Activated CD4-positive, alpha-beta T cell treated with anti-CD3 and anti-CD28 coated beads for 4 hours (primary cell): ENCODE measurements around the gene CCDC68.

Source experiments
- DNase-seq, 2 donors: peaks; one replicate each; pipeline ENCODE4 v3.0.0-alpha.2; 2020

The CCDC68 gene

DNA sequence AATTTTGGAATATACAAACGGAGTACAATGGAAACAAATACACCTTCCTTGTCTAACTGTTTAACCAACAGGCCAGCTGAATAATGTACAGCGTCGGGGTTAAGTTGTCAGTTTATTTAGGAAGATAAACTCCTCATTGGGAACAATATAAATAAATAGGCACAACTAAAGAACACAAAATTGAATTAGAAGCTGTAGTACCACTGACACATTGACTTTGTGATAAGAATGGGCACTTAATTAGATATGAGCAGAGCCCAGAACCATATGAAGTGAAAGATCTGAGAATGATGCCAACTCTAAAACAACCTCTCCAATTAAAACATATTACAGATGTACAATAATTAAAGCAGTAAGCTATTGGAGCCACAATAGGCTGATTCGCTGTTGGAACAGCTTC, 44.4 kb downstream of the CCDC68 start:
- DNase-seq: no peak

DNA sequence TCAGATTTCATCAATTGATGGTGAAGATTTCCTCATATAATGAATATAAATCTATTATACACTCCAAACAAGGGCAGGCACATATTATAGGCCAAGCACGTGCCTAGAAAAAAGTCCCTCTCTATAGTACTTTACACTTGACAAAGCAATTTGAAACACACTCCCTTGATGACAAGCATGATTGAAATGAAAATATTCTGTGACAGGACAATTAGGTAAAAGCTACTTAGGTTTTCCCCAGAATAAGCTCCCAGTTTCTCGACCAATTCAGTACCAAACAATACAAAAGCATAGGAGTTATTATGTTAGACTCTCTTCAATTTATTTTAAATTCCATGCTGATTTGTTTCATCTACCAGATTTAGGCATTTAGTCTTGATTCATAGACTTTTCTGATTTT, 47.7 kb downstream of the CCDC68 start:
- no peak for DNase-seq

GRCh38 chr18:54910161-54910919, 48.9 kb downstream of the CCDC68 start:
- no peak for DNase-seq

GRCh38 chr18:54909538-54909937, 49.7 kb downstream of the CCDC68 start:
- DNase-seq: no peak

DNA sequence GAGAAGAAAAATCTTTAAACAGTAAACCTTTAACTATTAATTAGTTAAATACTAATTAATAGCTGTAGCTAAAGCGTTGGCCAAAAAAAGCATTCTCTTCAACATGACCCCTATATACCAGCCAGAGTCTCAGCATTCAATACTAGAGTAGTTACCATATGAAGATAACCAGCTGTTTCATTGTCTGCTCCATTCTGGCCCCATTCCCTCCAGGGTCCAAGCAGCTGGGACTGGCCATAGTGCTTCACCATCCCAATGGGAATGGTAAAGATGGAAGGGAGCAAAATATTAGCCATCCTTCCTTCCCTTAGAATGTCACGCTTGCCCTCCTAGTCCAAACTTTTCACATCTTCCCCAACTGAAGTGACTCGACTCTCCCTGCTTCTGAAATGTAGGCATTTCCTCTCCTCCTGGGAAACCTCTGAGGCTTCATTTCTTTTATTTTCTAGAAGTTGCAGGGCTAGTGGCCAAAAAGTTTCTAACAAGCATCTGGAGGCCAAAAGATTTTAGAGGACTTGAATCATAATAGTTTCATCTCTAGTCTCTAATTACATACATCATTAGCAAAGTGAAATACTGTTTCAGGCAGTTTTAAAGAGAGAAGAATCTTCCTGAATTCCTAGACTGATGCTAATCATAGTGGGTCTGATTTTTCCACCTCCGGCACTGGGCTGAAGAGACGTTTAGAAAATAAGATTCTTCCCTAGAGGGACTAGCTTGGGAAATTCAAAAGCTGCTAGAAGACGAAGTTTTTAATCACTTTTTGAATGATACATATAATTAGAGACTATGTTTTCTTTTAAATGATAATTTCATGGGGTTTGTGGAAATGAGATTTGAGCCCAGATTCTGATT, 52.7 kb downstream of the CCDC68 start:
- DNase-seq: no peak

DNA sequence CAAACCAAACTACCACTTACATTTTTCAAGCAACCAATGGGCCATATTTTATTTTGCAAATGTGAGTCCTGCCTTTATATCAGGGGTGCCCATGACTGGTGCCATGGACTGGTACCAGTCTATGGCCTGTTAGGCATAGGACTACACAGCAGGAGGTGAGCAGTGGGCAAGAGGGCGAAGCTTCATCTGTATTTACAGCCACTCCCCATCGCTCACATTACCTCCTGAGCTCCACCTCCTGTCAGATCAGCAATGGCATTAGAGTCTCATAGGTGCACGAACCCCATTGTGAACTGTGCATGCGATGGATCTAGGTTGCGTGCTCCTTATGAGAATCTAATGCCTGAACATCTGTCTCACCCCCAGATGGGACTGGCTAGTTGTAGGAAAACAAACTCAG, 53.6 kb downstream of the CCDC68 start:
- no peak for DNase-seq

- no peak for DNase-seq
Observed at GRCh38 chr18:54904581-54904980, 54.7 kb downstream of the CCDC68 start.

DNA sequence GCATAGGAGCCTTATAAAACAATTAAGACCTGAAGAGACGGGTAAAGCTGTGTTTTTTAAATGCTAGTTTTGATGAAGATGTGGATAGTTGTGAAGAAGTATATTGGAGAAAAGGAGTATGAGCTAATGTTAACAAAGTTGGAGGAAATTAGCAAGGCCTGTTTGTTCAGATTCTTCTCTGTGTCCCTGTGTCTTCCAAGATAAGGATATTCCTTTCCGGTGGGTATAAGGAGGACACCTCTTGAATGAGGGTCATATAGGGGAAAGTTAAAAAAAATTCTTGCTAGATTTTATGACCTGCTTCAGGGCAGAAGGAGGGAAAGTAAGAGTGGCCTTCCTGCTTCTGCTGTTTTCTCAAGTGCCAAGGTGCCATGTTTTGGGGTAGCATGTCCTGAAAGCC, 59.0 kb downstream of the CCDC68 start:
- DNase-seq: no peak

DNA sequence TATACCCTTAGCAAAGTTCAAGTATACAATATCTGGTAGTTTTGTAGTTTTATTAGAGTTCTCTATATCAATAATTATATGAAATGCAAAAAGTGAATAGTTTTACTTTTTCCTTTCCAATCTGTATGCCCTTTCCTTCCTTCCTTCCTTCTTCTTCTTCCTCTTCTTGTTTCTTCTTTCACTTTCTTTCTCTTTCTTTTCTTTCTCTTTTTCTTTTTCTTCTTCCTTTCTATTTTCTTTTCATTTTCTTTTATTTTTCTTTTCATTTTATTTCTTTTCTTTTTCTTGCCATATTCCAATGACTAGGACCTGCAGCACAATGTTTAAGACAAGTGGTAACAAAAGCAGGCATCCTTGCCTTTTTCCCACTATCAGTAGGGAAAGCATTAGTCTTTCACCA, 59.8 kb downstream of the CCDC68 start:
- no peak for DNase-seq

DNA sequence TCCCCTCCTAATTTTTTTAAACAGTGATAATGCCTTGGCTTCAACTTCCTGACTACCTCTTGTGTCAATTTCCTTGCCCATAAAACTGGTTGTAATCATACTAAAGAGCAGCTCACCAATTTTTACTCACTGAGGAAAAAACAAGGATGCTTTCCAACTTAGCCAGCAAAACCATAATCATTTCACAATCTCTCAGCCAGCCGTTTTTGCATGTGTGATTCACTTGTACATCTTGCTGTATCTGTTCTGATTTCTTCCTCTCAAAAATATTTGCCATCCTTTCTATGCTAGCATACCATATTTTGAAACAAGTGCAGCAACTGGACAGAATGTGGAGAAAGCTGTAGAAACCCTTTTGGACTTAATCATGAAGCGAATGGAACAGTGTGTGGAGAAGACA, 70.3 kb downstream of the CCDC68 start:
- DNase-seq: no peak

GRCh38 chr18:54888378-54888777, 70.9 kb downstream of the CCDC68 start:
- DNase-seq: no peak

- no peak for DNase-seq
Observed at GRCh38 chr18:54883816-54884604, 75.3 kb downstream of the CCDC68 start.

GRCh38 chr18:54882318-54882717, 76.9 kb downstream of the CCDC68 start:
- no peak for DNase-seq

DNA sequence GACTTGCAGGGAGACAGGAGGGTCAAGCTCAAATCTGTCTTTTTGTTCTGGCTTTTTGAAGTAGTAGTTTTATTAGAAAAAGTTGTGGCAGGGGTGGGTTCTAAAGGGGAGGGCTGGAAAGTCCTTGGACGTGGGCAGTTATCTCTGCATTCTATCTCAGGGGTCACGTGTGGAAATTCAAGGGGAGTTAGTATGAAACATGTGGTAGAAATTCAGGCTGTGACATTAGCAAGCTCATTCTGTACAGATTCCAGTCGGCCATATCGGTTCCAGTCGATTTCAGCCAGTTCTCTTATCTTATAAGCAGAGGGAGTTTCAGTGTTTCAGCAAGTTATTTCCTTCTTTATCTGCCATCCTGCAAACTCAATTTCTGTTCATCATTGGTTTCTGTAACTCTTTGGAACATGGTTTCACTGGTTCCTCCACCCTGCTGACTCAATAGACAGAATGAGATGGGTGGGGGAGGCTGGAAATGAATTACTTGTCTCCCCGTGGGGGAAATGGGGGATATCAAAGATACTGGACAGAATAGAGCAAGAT, 78.0 kb downstream of the CCDC68 start:
- no peak for DNase-seq

DNA sequence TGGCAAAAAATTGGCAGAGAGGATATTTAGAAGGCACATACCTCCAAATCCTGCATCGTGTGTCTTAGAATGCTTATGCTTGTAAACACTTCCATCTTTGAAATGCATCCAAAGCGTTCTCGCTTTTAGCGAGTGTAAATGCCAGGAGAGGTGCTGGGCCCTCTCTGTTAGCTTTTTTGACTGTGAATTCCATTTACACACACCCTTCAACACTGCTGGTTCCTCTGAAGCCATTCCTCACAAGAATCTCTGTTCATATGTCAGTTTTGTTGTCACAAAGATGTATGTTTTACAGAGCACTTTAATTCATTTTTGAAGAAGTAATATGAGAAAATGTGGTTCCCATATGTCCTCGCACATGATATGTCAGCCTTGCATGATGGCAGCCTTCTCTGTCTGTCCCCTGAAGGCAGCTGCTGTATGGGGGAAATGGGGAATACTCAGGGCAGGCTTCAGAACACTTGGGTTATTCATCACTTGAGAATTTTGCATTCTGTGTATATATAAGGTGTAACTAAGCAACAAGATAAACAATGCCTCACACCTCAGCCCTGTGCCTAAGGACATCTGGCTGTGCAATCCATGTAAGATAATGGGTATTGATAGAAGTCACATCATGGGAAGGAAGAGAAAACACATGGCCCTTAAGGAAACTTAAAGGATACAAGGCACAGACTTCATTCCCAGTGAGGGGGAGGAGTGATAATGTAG, 78.7 kb downstream of the CCDC68 start:
- DNase-seq: no peak

DNA sequence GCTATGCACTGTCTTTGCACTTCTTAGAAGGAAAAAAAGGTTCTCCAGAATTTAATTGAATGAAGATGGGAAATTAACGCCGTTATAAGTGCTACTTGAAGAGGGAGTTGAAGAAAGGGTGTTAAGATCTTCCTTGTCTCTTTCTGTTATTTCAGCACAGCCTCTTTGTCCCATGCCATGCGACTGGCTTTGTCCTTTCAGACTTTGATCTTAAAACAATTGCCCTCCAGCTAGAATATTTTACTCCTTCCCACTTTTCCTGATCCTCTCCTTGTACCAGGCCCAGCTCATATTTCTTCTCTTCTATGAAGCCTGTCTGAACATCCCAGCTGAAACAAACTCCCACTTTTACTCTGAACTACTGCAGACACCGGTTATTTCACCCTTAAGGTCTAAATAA, 79.6 kb downstream of the CCDC68 start:
- DNase-seq: no peak

DNA sequence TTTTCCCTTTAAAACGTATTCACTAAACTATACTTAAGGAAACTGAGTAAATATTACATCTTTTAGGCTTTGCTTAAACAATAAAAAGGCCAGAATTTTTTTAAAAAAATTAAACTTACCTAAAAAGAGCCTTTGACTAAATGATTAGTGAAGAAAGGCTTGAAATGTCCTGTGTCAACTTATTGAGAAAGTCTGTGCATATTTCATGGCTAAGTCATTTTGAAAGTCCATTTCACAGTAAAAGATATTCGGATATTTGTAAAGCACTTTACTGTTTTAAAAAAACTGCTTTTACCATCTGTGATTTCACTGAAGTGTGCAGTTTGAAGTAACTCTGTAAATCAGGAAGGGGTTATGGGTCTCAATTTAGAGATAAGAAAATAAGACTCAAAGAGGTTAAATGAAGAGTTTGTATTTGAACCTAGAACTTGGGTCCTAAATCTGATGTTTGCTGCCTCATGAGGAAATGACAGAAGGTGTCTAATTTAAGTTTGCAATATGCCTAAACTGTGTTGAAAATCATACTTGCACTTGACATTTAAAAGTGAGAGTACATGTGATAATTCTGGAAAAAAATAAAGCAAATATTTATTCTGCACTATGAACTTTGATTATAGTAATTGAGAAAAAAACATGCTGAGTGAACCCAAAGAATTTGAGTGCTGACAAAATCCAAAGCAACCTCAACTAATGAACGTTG, 80.5 kb downstream of the CCDC68 start:
- no peak for DNase-seq

GRCh38 chr18:54878159-54878622, 81.1 kb downstream of the CCDC68 start:
- no peak for DNase-seq

GRCh38 chr18:54877076-54877475, 82.2 kb downstream of the CCDC68 start:
- DNase-seq: no peak

DNA sequence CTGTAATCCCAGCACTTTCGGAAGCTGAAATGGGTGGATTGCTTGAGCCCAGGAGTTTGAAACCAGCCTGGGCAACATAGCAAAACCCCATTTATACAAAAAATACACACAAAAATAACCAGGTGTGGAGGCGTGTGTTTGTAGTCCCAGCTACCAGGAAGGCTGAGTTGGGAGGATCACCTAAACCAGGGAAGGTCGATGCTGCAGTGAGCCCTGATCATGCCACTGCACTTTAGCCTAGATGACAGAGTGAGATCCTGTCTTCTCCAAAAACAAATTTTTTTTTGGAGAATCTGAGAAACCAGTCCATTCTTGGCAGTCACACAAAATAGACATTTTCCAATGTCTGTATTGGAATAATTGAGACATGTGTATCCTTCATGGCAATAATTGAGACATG, 84.2 kb downstream of the CCDC68 start:
- no peak for DNase-seq

GRCh38 chr18:54873884-54874255, 85.4 kb downstream of the CCDC68 start:
- DNase-seq: no peak

DNA sequence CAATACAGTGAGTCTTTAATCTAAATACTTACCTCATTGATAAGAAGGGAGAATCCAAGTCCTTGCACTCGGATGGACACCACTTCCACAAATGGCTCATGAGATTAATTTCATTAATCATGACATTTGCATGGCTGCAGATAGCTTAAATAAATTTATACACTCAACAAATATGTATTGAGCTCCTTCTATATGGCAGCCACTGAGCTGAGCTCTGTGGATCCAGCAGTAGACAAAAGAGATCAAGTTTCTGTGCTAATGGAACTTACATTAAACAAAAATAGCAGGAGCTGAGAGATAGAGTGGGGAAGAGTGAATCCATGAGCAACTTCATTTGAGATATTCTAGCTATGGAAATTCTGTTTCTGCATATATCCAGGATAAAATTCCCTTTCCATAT, 86.6 kb downstream of the CCDC68 start:
- DNase-seq: no peak
